Astrocyte of the cerebellum (primary cell): ENCODE measurements around the gene TBCA.

ENCODE experiments used
- DNase-seq: peaks from one replicate; pipeline ENCODE4 v3.0.0-alpha.2; 2011; ENCODE audit warnings: low read depth
- H3K4me3 ChIP-seq: 2 replicates; pipeline ENCODE4 v1.5.1; 2011; ENCODE audit warnings: mild to moderate bottlenecking, low read depth, low read length, moderate library complexity
- CTCF ChIP-seq: IDR thresholded peaks from 2 replicates; pipeline ENCODE4 v1.5.1; 2012; ENCODE audit warnings: low read length, low read depth, moderate library complexity, mild to moderate bottlenecking; ENCODE audit errors: missing control alignments
- in situ Hi-C: cut with HindIII; loops from 2 replicates; pipeline ENCODE4 v1.10.0; 2017; ENCODE audit warnings: low sequenced_read_pairs

Gene TBCA

GRCh38 chr5:77697692-77698091, 78.4 kb downstream of the TBCA start:
- TF ChIP-seq CTCF = no peak
- in situ Hi-C loops = no loop called here
- H3K4me3 ChIP-seq = no peak overlapping the region
- no peak for DNase-seq

- TF ChIP-seq CTCF = no peak
- H3K4me3 ChIP-seq = no peak overlapping the region
- in situ Hi-C loops = no loop called here
- DNase-seq = no peak
Measured at GRCh38 chr5:77696120-77696519, 80.0 kb downstream of the TBCA start.

GRCh38 chr5:77693913-77694312, 82.2 kb downstream of the TBCA start:
- TF ChIP-seq CTCF = no peak
- DNase-seq = no peak
- H3K4me3 ChIP-seq = no peak overlapping the region
- in situ Hi-C loops = no loop called here

- no peak for DNase-seq
- no peak for TF ChIP-seq CTCF
- no peak overlapping the region for H3K4me3 ChIP-seq
- in situ Hi-C loops = no loop called here
Measured at GRCh38 chr5:77683171-77683732, 92.9 kb downstream of the TBCA start.

GRCh38 chr5:77670526-77670925, 105.6 kb downstream of the TBCA start:
- in situ Hi-C loops = no loop called here
- no peak for TF ChIP-seq CTCF
- H3K4me3 ChIP-seq = no peak overlapping the region
- DNase-seq = no peak

GRCh38 chr5:77669677-77670076, 106.5 kb downstream of the TBCA start:
- DNase-seq = no peak
- in situ Hi-C loops = no loop called here
- TF ChIP-seq CTCF = no peak
- H3K4me3 ChIP-seq = no peak overlapping the region
